Neuronal stem cell (in vitro differentiated cells): ENCODE measurements around the gene ESPNL.

ENCODE experiments used
- DNase-seq: peaks from one replicate; pipeline ENCODE4 v3.0.0-alpha.2; 2013; ENCODE audit warnings: low spot score
- H2AFZ ChIP-seq: one replicate; pipeline ENCODE4 v1.6.1; 2013; ENCODE audit warnings: mild to moderate bottlenecking, low read length, inconsistent platforms
- H2AK5ac ChIP-seq: 2 replicates; pipeline ENCODE4 v1.6.1; 2013; ENCODE audit warnings: low read depth, mild to moderate bottlenecking, inconsistent platforms, low read length, moderate library complexity, mixed read lengths
- H2BK120ac ChIP-seq: 2 replicates; pipeline ENCODE4 v1.6.1; 2013; ENCODE audit warnings: low read depth, mild to moderate bottlenecking, inconsistent platforms, low read length, moderate library complexity, mixed read lengths
- H2BK12ac ChIP-seq: one replicate; pipeline ENCODE4 v1.6.1; 2013; ENCODE audit warnings: low read length, inconsistent platforms
- H2BK15ac ChIP-seq: 2 replicates; pipeline ENCODE4 v1.6.1; 2013; ENCODE audit warnings: mild to moderate bottlenecking, low read length, inconsistent platforms, mixed read lengths
- H2BK5ac ChIP-seq: one replicate; pipeline ENCODE4 v1.6.1; 2013; ENCODE audit warnings: inconsistent platforms, mild to moderate bottlenecking, low read length, moderate library complexity
- H3K14ac ChIP-seq: one replicate; pipeline ENCODE4 v1.6.1; 2013; ENCODE audit warnings: low read length, inconsistent platforms
- H3K18ac ChIP-seq: 2 replicates; pipeline ENCODE4 v1.6.1; 2013; ENCODE audit warnings: low read length, inconsistent platforms
- H3K23ac ChIP-seq: 2 replicates; pipeline ENCODE4 v1.6.1; 2013; ENCODE audit warnings: low read depth, mild to moderate bottlenecking, mixed read lengths, low read length, inconsistent platforms; ENCODE audit not compliant: poor library complexity
- H3K27ac ChIP-seq: replicated peaks from 3 replicates; pipeline ENCODE4 v1.5.1; 2013; ENCODE audit warnings: low read length, inconsistent platforms
- H3K27me3 ChIP-seq, 3 experiments: 2 replicates each; pipeline ENCODE4 v1.6.1; 2013; ENCODE audit warnings: low read length in 3 of 3, mild to moderate bottlenecking in 2 of 3, inconsistent platforms in 1 of 3, low read depth in 1 of 3, mixed read lengths in 1 of 3, moderate library complexity in 1 of 3; ENCODE audit not compliant: control insufficient read depth in 3 of 3, insufficient read depth in 3 of 3
- H3K36me3 ChIP-seq, 2 donors: replicated peaks in 1 of 2; 2 replicates each; pipeline ENCODE4 v1.6.1; 2013; ENCODE audit warnings: low read length in 2 of 2; ENCODE audit not compliant: control insufficient read depth in 2 of 2, insufficient read depth in 2 of 2
- H3K4ac ChIP-seq: 2 replicates; pipeline ENCODE4 v1.6.1; 2013; ENCODE audit warnings: inconsistent platforms, mild to moderate bottlenecking, low read length, moderate library complexity
- H3K4me1 ChIP-seq, 2 donors: 1 replicate in 1 of 2; 2 replicates in 1 of 2; pipeline ENCODE4 v1.6.1; 2013; ENCODE audit warnings: low read length in 2 of 2, low read depth in 1 of 2; ENCODE audit not compliant: control insufficient read depth in 2 of 2, insufficient read depth in 1 of 2
- H3K4me2 ChIP-seq: one replicate; pipeline ENCODE4 v1.6.1; 2013; ENCODE audit warnings: mild to moderate bottlenecking, low read length, inconsistent platforms; ENCODE audit not compliant: insufficient read depth, poor library complexity, severe bottlenecking
- H3K4me3 ChIP-seq, 2 donors: 2 replicates each; pipeline ENCODE4 v1.5.1; 2013; ENCODE audit warnings: low read length in 2 of 2, mild to moderate bottlenecking in 2 of 2, inconsistent platforms in 1 of 2, moderate library complexity in 1 of 2
- H3K79me1 ChIP-seq: one replicate; pipeline ENCODE4 v1.6.1; 2013; ENCODE audit warnings: low read depth, mild to moderate bottlenecking, inconsistent platforms, low read length, moderate library complexity
- H3K9ac ChIP-seq: one replicate; pipeline ENCODE4 v1.6.1; 2013; ENCODE audit warnings: mild to moderate bottlenecking, low read depth, low read length, inconsistent platforms; ENCODE audit not compliant: poor library complexity
- H3K9me3 ChIP-seq, 2 donors: replicated peaks in 1 of 2; 2 replicates each; pipeline versions ENCODE3 to v1.6.1; 2013; ENCODE audit warnings: low read length in 2 of 2, mild to moderate bottlenecking in 2 of 2, inconsistent platforms in 1 of 2, low read depth in 1 of 2, mixed read lengths in 1 of 2, moderate library complexity in 1 of 2; ENCODE audit not compliant: control insufficient read depth in 2 of 2, insufficient read depth in 1 of 2
- H4K8ac ChIP-seq: one replicate; pipeline ENCODE4 v1.6.1; 2013; ENCODE audit warnings: low read depth, mild to moderate bottlenecking, inconsistent platforms, low read length, moderate library complexity
- H4K91ac ChIP-seq: one replicate; pipeline ENCODE4 v1.6.1; 2013; ENCODE audit warnings: low read length, low read depth, mild to moderate bottlenecking, inconsistent platforms; ENCODE audit not compliant: poor library complexity
- WGBS, 2 donors: extraction: QIAGEN DNeasy Blood & Tissue Kit; methylation state at CpG; one replicate each; pipeline ENCODE4 v1.1.7; 2013; ENCODE audit warnings: missing lambda C conversion rate in 2 of 2, mixed read lengths in 1 of 2; ENCODE audit not compliant: insufficient read length in 2 of 2, insufficient replicate concordance in 1 of 2; ENCODE audit errors: extremely low coverage in 2 of 2; 5-methylcytosine and 5-hydroxymethylcytosine counted together

The ESPNL gene

GRCh38 chr2:238123218-238123971, 23.3 kb downstream of the ESPNL start:
- H2BK15ac ChIP-seq: peak overlapping the region; percentile 98
- H4K8ac ChIP-seq: no peak overlapping the region
- H4K91ac ChIP-seq: no peak overlapping the region
- peaks cover 0 to 20% (median 0%) of the 10 kb centered on the region in 3 experiments for H3K27me3 ChIP-seq
- H3K4me2 ChIP-seq: no peak overlapping the region
- peaks cover 4 to 15% of the 10 kb centered on the region in 2 donors for H3K4me1 ChIP-seq
- H3K27ac ChIP-seq: no peak overlapping the region
- no peak overlapping the region for H3K4ac ChIP-seq
- H2BK5ac ChIP-seq: no peak overlapping the region
- H3K23ac ChIP-seq: peak overlapping the region; percentile 62
- peaks cover 0 to 5% of the 10 kb centered on the region in 2 donors for H3K9me3 ChIP-seq
- peak overlapping the region; percentile 82 for H3K14ac ChIP-seq
- H2AFZ ChIP-seq: no peak overlapping the region
- no peak overlapping the region for H2BK120ac ChIP-seq
- peak overlapping the region; percentile 80 for H3K18ac ChIP-seq
- no peak for DNase-seq
- no CpG with 5 or more reads among the region's 22 CpGs for WGBS, 2 donors
- H2BK12ac ChIP-seq: no peak overlapping the region
- peak overlapping the region; percentile 91 for H2AK5ac ChIP-seq
- peak overlapping the region; percentile 21 for H3K9ac ChIP-seq
- H3K36me3 ChIP-seq: peaks cover 0 to 2% of the 10 kb centered on the region in 2 donors
- no peak overlapping the region for H3K4me3 ChIP-seq
- H3K79me1 ChIP-seq: peaks cover 6% of the 10 kb centered on the region

GRCh38 chr2:238123991-238124470, 23.9 kb downstream of the ESPNL start:
- H3K27ac ChIP-seq: no peak overlapping the region
- WGBS, 2 donors: no CpG with 5 or more reads among the region's 14 CpGs

GRCh38 chr2:238124488-238125126, 24.5 kb downstream of the ESPNL start:
- H3K27me3 ChIP-seq: peaks cover 0 to 10% (median 0%) of the 10 kb centered on the region in 3 experiments
- no peak overlapping the region for H3K27ac ChIP-seq
- H4K91ac ChIP-seq: peak overlapping the region; percentile 83
- peaks cover 0 to 2% of the 10 kb centered on the region in 2 donors for H3K36me3 ChIP-seq
- WGBS, 2 donors: no CpG with 5 or more reads among the region's 19 CpGs
- H2BK15ac ChIP-seq: no peak overlapping the region
- peak overlapping the region; percentile 92 for H3K14ac ChIP-seq
- no peak overlapping the region for H3K4me2 ChIP-seq
- peak overlapping the region; percentile 58 for H3K18ac ChIP-seq
- H2AK5ac ChIP-seq: peak overlapping the region; percentile 46
- peak overlapping the region; percentile 50 for H4K8ac ChIP-seq
- no peak overlapping the region for H2BK5ac ChIP-seq
- peak overlapping the region; percentile 62 for H3K23ac ChIP-seq
- peaks cover 6% of the 10 kb centered on the region for H3K79me1 ChIP-seq
- peak overlapping the region in 1 of 2 donors; percentile 52 for H3K4me3 ChIP-seq
- H2BK12ac ChIP-seq: peak overlapping the region; percentile 41
- no peak for DNase-seq
- H3K9ac ChIP-seq: no peak overlapping the region
- H3K9me3 ChIP-seq: peaks cover 0 to 5% of the 10 kb centered on the region in 2 donors
- no peak overlapping the region for H2BK120ac ChIP-seq
- H3K4me1 ChIP-seq: peaks cover 4 to 15% of the 10 kb centered on the region in 2 donors
- no peak overlapping the region for H2AFZ ChIP-seq
- H3K4ac ChIP-seq: no peak overlapping the region

More at GRCh38 chr2:238123991-238124470, 23.9 kb downstream of the ESPNL start:
- peak overlapping the region; percentile 50 for H4K8ac ChIP-seq
- no peak overlapping the region for H2BK120ac ChIP-seq
- H4K91ac ChIP-seq: no peak overlapping the region
- H2BK12ac ChIP-seq: no peak overlapping the region
- H3K14ac ChIP-seq: peak overlapping the region; percentile 92
- H3K4me1 ChIP-seq: peaks cover 4 to 15% of the 10 kb centered on the region in 2 donors
- no peak overlapping the region for H2BK5ac ChIP-seq
- H2AK5ac ChIP-seq: peak overlapping the region; percentile 91
- H3K23ac ChIP-seq: peak overlapping the region; percentile 62
- H3K36me3 ChIP-seq: peaks cover 0 to 2% of the 10 kb centered on the region in 2 donors
- no peak overlapping the region for H2AFZ ChIP-seq
- no peak overlapping the region for H3K9ac ChIP-seq
- no peak overlapping the region for H3K4me2 ChIP-seq
- H2BK15ac ChIP-seq: no peak overlapping the region
- DNase-seq: no peak
- no peak overlapping the region for H3K4ac ChIP-seq
- H3K79me1 ChIP-seq: peaks cover 6% of the 10 kb centered on the region
- H3K9me3 ChIP-seq: peaks cover 0 to 5% of the 10 kb centered on the region in 2 donors
- H3K27me3 ChIP-seq: peaks cover 0 to 16% (median 0%) of the 10 kb centered on the region in 3 experiments
- no peak overlapping the region for H3K4me3 ChIP-seq
- H3K18ac ChIP-seq: peak overlapping the region; percentile 58
